GM21786 (cell line): ENCODE results near the gene LHX8.

Experiments used
- ATAC-seq: cut with Tn5 transposase; IDR thresholded peaks from one replicate; pipeline ENCODE4 v1.9.1; 2021; ENCODE audit not compliant: unreplicated experiment

LHX8 gene

DNA sequence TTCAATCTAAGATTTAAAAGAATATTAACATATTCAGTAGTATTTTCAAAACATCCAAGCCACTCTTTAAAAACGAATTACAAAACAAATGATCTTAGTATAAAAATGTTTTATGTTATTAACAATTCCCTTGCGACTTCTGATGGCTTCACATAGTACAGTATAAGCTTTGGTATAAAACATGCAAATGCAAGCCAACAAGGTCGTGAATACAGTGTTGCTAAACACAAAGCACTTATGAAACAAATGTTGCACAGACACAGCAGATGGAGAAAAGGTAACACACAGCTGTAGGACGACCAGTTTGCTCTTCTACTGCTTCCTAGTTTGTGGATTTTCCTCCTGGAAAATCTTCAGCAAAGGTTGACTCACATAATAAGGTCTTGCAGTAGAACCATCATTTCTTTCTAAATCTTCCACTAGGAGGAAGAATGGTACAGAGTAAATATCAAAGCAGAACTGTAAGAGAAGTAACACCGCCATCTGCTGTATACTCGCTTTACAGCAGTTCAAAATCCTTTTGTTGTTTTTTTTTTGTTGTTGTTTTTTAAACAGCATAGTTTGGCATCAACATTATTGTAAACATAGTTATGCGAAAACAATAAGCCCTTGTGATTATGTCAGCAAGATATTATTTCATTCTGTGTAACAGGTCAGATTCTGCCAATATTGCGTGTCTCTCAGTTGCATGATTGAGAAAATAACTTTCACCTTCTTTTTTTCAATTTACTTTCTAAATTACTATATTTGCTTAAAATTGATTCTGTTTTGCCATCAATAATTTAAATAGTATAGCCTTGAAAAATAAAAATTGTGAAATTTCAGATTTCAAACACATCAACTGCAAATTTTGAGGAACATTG, 69.5 kb downstream of the LHX8 start:
- peak; percentile 72 for ATAC-seq

DNA sequence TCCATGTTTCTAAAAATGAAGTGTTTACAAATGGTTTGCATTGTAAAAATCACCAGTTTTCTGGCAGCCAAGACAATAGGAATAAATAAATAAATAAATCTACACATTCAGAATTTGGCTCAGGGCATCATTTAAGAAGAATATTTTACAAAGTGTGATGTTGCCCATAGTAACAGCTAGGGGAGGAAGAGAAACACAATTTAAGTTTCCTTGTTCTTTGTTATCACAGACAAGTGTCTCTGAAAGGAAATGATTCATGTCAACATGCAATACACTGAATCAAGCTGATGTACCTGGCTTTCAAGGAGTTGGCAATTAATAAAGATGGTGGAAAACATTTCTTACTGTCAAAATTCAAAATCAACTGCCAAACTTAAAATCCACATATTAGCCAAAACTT, 74.7 kb downstream of the LHX8 start:
- no peak for ATAC-seq
